Measurements from ENCODE around the gene CPLANE2.
"Not testable (repeated sequence)": the region's sequence is repeated elsewhere in the genome, so short reads cannot be mapped to it uniquely, and the experiment has no call there.

Gene CPLANE2

GRCh38 chr1:16229976-16230740, 6.8 kb downstream of the CPLANE2 start:
- no peak for DNase-seq

GRCh38 chr1:16226490-16227179, 10.3 kb downstream of the CPLANE2 start:
- peak; percentile 26 for DNase-seq

GRCh38 chr1:16226129-16226489, 10.9 kb downstream of the CPLANE2 start:
- DNase-seq, result no peak

- no peak for DNase-seq
These were observed 12.5 kb downstream of the CPLANE2 start for GRCh38 chr1:16224472-16224871.

- not testable (repeated sequence) for DNase-seq
These were observed 14.3 kb downstream of the CPLANE2 start for GRCh38 chr1:16222716-16223115.

- DNase-seq, result no peak
These were observed 15.5 kb downstream of the CPLANE2 start for GRCh38 chr1:16221499-16221898.

GRCh38 chr1:16219968-16220500, 16.9 kb downstream of the CPLANE2 start:
- DNase-seq, result no peak

- DNase-seq, result no peak
These were observed 18.3 kb downstream of the CPLANE2 start for GRCh38 chr1:16218674-16219071.

GRCh38 chr1:16218014-16218673, 18.8 kb downstream of the CPLANE2 start:
- DNase-seq, result no peak

- peak; percentile 79 for DNase-seq
These were observed 19.8 kb downstream of the CPLANE2 start for GRCh38 chr1:16217061-16217785.

- peak; percentile 38 for DNase-seq
These were observed 20.9 kb downstream of the CPLANE2 start for GRCh38 chr1:16215882-16216753.

- not testable (repeated sequence) for DNase-seq
These were observed 21.7 kb downstream of the CPLANE2 start for GRCh38 chr1:16215240-16215639.

- not testable (repeated sequence) for DNase-seq
These were observed 23.4 kb downstream of the CPLANE2 start for GRCh38 chr1:16213544-16213943.

GRCh38 chr1:16213013-16213412, 24.0 kb downstream of the CPLANE2 start:
- DNase-seq, result no peak

GRCh38 chr1:16212251-16212961, 24.6 kb downstream of the CPLANE2 start, which contains the start of gene ARHGEF19:
Gene ARHGEF19 (minus strand): TSS chr1:16212652. CDS start chr1:16209054, 3,598 bp downstream.
- no peak for DNase-seq

- no peak for DNase-seq
These were observed 25.2 kb downstream of the CPLANE2 start for GRCh38 chr1:16211824-16212223.

GRCh38 chr1:16210581-16210980, 26.4 kb downstream of the CPLANE2 start:
- no peak for DNase-seq

- no peak for DNase-seq
These were observed 27.1 kb downstream of the CPLANE2 start for GRCh38 chr1:16209847-16210407.

- no peak for DNase-seq
These were observed 27.7 kb downstream of the CPLANE2 start for GRCh38 chr1:16209132-16209846.
